Ascending aorta (tissue), 2 donors: Measurements from ENCODE around the gene CHTOP. TPM values are rescaled to one million over a fixed set of nuclear protein-coding genes. Genes with fewer than 3 reads are reported as not detected.
A peak's percentile ranks its signal among the peaks of the same experiment; 100 is the strongest.
"Not testable (repeated sequence)": the region's sequence is repeated elsewhere in the genome, so short reads cannot be mapped to it uniquely, and the experiment has no call there.

Source experiments
- DNase-seq, 2 donors: peaks; one replicate each; pipeline ENCODE4 v3.0.0-alpha.2; 2019; ENCODE audit warnings: low spot score in 2 of 2
- H3K27ac ChIP-seq, 2 donors: fragments of 200-600 bp; sonication (generic); one replicate each; pipeline ENCODE4 v1.5.1; 2016 to 2017; ENCODE audit warnings: mild to moderate bottlenecking in 1 of 2
- H3K27me3 ChIP-seq: fragments of 200-600 bp; sonication (generic); one replicate; pipeline ENCODE4 v1.5.1; 2017
- H3K36me3 ChIP-seq, 2 donors: fragments of 200-600 bp; sonication (generic); one replicate each; pipeline ENCODE4 v1.5.1; 2016
- H3K4me1 ChIP-seq, 2 donors: fragments of 200-600 bp; sonication (generic); one replicate each; pipeline ENCODE4 v1.5.1; 2016 to 2017; ENCODE audit warnings: mild to moderate bottlenecking in 1 of 2
- H3K4me3 ChIP-seq, 2 donors: fragments of 200-600 bp; sonication (generic); one replicate each; pipeline ENCODE4 v1.5.1; 2016 to 2017; ENCODE audit warnings: mild to moderate bottlenecking in 1 of 2
- H3K9me3 ChIP-seq, 2 donors: fragments of 200-600 bp; sonication (generic); one replicate each; pipeline ENCODE4 v1.5.1; 2016
- intact Hi-C: fragments of 100-400 bp; cut with DNase I; formaldehyde crosslinking; loops from one replicate; pipeline ENCODE4 v1.15.1; 2023
- total RNA-seq: library from RNA; depleted of rRNA; stranded (reverse); fragments of >200 nt; gene quantifications from one replicate; pipeline ENCODE4 v1.1.0, GENCODE V29; 2016
- TF ChIP-seq, protein P1 (sequence below), 3 experiments: fragments of 200-600 bp in 2 of 3; fragments of 450-650 bp in 1 of 3; sonication (generic) in 2 of 3; IDR thresholded peaks; one replicate each; pipeline ENCODE4 v1.5.1; 2016 to 2019; ENCODE audit warnings: antibody characterized with exemption in 3 of 3, mild to moderate bottlenecking in 1 of 3, moderate library complexity in 1 of 3

The CHTOP gene, protein sequence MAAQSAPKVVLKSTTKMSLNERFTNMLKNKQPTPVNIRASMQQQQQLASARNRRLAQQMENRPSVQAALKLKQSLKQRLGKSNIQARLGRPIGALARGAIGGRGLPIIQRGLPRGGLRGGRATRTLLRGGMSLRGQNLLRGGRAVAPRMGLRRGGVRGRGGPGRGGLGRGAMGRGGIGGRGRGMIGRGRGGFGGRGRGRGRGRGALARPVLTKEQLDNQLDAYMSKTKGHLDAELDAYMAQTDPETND
- 58.9 TPM for total RNA-seq

DNA sequence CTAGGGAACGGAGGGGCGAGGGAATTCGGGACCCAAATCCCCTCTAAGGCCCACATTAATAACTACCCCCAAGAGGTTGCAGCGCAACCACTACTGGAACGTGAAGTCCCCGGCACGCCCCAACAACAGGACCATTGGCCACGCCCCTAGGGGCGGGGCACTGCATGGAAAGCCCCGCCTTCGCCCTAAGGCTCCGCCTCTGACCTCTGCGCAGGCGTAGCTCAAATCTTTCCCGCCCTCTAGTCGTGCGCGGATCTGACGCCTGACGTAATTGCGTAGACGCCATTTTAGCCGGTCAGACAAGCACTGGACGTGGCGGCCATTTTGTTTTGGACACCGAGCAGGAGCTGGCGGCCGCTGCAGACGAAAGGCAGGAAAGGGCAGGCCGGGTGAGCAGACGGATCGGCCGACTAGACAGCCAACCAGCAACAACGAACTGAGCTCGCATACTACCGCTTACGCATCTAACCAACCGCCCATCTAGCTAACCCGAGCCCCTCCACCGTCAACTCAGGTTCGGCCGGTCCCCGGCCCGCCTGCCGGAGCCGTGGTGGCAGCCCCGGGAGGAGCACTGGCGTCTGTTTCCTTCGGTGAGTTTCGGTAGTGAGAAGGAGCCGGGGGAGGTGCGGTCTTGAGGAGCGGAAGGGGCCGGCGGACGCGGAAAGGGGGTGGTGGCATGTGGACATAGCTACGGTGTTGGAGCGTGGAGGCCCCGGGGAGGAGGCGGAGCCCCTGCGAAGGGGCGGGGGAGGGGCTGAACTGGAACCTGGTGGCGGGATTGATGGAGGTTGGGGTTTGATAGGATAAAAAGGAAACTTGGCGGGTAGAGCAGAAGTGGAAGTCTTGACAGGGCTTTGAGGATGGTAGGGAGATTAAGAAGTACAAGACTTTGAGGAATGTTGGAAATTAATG lies at the start of gene CHTOP:
Gene CHTOP, plus strand, starts transcription at position 313 of the 912 bp plus-strand sequence. CDS start 2,523 bp downstream, outside the sequence.
- TF ChIP-seq, protein P1, sequence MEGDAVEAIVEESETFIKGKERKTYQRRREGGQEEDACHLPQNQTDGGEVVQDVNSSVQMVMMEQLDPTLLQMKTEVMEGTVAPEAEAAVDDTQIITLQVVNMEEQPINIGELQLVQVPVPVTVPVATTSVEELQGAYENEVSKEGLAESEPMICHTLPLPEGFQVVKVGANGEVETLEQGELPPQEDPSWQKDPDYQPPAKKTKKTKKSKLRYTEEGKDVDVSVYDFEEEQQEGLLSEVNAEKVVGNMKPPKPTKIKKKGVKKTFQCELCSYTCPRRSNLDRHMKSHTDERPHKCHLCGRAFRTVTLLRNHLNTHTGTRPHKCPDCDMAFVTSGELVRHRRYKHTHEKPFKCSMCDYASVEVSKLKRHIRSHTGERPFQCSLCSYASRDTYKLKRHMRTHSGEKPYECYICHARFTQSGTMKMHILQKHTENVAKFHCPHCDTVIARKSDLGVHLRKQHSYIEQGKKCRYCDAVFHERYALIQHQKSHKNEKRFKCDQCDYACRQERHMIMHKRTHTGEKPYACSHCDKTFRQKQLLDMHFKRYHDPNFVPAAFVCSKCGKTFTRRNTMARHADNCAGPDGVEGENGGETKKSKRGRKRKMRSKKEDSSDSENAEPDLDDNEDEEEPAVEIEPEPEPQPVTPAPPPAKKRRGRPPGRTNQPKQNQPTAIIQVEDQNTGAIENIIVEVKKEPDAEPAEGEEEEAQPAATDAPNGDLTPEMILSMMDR (IDR thresholded peaks at IDR 0.05): no peak
- peaks cover 19 to 27% of the 10 kb centered on the region in 2 donors for H3K36me3 ChIP-seq
- no peaks in the 10 kb centered on the region for H3K9me3 ChIP-seq
- peaks cover 7 to 24% of the 10 kb centered on the region in 2 donors for H3K4me1 ChIP-seq
- peak; percentile 92 to 99 for DNase-seq
- peak within 1 kb of the TSS; percentile 71 to 97 for H3K4me3 ChIP-seq
- intact Hi-C loops: loop anchor here (2.0 kb wide), 2 partner anchors 25 to 37 kb away; partner anchors contain the start of gene ILF2
- peak within 1 kb of the TSS; percentile 97 to 100 for H3K27ac ChIP-seq
- H3K27me3 ChIP-seq: no peaks in the 10 kb centered on the region

DNA sequence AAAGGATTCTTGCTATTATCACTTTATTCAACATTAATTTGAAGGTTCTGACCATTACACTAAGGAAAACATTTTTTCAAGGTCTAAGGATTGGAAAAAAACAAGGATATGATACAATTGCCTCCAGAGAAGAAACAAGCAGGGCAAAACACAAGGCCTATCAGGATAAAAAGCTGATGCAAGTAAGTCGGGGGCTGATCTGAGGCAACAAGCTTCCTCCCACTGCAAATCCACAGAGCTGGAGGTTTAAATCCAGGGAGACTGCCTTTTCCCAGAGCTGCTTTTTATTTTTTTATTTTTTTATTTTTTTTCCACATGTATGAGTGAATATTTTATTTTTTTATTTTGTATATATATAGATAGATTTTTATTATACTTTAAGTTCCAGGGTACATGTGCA lies 48.9 kb upstream of the CHTOP start:
- Histone ChIP-seq H3K9me3 (no peaks in the 10 kb centered on the region), H3K4me3 (no peak overlapping the region), H3K4me1 (no peaks in the 10 kb centered on the region), H3K36me3 (no peaks in the 10 kb centered on the region), H3K27me3 (no peaks in the 10 kb centered on the region), H3K27ac (no peak overlapping the region)
- no peak for DNase-seq
- TF ChIP-seq, protein P1 (IDR thresholded peaks at IDR 0.05): no peak
- intact Hi-C loops: no loop called here

DNA sequence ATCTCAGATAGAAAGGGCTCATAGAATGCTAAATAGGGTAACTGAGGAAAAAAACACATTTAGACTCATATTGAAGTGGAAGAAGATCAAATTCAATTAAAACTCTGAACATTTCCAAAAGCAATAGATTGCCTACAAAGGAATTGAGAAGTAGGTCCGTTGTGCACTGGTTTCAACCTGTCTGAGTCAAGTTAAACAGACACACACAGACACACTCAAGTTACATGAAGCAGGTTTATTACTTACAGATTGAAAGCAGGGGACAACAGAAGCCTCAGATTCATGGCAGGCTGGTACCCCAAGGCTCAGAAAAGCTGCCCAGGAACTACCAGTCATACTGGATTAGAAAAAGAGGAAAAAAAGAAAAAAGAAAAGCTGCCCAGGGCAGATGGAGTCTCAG lies 47.5 kb upstream of the CHTOP start:
- intact Hi-C loops: no loop called here
- Histone ChIP-seq H3K9me3 (no peaks in the 10 kb centered on the region), H3K27me3 (no peaks in the 10 kb centered on the region), H3K4me1 (no peaks in the 10 kb centered on the region), H3K36me3 (no peaks in the 10 kb centered on the region), H3K27ac (no peak overlapping the region), H3K4me3 (no peak overlapping the region)
- TF ChIP-seq, protein P1 (IDR thresholded peaks at IDR 0.05): no peak
- no peak for DNase-seq

DNA sequence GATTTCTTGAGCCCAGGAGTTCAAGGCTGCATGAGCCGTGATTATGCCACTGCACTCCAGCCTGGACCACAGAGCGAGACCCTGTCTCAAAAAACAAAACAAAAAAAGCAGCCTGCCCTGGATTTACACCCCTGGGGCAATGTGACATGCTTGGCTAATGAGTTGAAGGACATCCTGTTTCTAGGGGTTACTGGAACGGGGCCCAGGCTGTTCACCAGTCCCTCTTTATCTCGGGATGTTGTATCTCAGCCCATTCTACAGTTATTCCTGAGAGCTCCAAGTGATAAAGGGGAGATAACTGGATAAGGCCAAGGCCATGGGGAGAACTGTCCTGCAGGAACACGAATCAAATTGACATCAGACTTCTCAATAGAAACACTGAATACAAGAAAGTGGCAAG lies 46.6 kb upstream of the CHTOP start:
- H3K27me3 ChIP-seq: no peaks in the 10 kb centered on the region
- no peaks in the 10 kb centered on the region for H3K36me3 ChIP-seq
- no peak overlapping the region for H3K27ac ChIP-seq
- no peaks in the 10 kb centered on the region for H3K9me3 ChIP-seq
- intact Hi-C loops: no loop called here
- H3K4me3 ChIP-seq: no peak overlapping the region
- no peaks in the 10 kb centered on the region for H3K4me1 ChIP-seq
- no peak for DNase-seq
- TF ChIP-seq, protein P1 (IDR thresholded peaks at IDR 0.05): no peak

DNA sequence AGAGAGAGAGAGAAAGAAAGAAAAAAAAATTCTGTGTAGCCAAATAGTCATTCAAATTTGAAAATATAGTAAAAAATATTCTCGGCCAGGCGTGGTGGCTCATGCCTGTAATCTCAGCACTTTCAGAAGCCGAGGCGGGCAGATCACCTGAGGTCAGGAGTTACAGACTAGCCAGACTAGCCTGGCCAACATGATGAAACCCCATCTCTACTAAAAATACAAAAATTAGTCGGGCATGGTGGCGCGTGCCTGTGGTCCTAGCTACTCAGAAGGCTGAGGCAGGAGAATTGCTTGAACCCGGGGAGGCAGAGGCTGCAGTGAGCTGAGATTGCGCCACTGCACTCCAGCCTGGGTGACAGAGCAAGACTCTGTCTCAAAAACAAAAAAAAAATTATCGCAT lies 45.8 kb upstream of the CHTOP start:
- H3K36me3 ChIP-seq, DNase-seq, H3K27me3 ChIP-seq, H3K4me1 ChIP-seq, intact Hi-C loops, H3K4me3 ChIP-seq, H3K27ac ChIP-seq, H3K9me3 ChIP-seq: not testable (repeated sequence)

DNA sequence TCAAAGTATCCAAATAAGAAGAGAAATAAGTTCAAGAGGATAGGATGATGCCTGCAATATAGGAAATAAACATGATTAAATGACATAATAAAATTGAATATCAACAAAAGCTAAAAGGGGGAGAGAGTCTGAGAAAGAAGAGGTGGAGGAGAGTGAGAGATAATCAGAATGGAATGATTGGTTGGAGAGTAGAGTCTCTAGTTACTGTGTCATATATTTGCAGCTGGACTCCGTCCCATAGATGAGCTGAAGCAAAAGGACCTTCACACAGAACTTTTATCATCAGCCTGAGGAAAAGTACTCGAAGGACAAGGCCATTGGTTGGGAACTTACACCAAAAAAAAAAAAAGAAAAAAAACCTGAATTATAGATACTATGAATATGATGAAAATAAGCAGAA lies 45.4 kb upstream of the CHTOP start:
- Histone ChIP-seq H3K4me1 (no peaks in the 10 kb centered on the region), H3K9me3 (no peaks in the 10 kb centered on the region), H3K27me3 (no peaks in the 10 kb centered on the region), H3K4me3 (no peak overlapping the region), H3K36me3 (no peaks in the 10 kb centered on the region), H3K27ac (no peak overlapping the region)
- TF ChIP-seq, protein P1 (IDR thresholded peaks at IDR 0.05): no peak
- intact Hi-C loops: no loop called here
- DNase-seq: no peak
